ENCODE data around the gene RTP4.

DNA sequence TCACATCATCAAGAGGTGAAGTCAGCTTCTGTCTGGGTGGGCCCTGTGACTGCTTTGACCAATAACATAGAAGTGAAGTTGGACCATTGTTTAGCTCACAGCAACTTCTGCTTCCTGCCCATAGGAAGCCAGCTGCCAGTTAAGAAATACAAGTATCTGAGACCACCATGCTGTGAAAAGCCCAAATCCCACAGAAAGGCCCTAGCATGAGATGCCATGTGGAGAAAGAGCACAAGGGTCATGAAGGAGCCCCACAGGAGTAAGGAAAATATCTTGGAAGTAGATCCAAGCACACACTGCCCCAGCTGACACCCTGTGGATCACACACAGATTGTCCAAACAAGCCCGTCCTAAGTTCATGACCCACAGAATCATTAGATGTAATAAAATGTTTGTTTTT lies 28.5 kb downstream of the RTP4 start:
- TF ChIP-seq TAF1 (IDR thresholded peaks at IDR 0.05; ENCODE audit: borderline replicate concordance, insufficient read depth, low read length) (no peak), FOXP2 (optimal IDR thresholded peaks at IDR 0.05; ENCODE audit: borderline replicate concordance, extremely low read depth, extremely low read length, insufficient read depth) (no peak), SIN3A (IDR thresholded peaks at IDR 0.05; ENCODE audit: borderline replicate concordance, insufficient read depth, low read length) (no peak), POLR2AphosphoS5 (IDR thresholded peaks at IDR 0.05; ENCODE audit: low read depth, low read length) (no peak)
